ENCODE measurements around the gene ANKRD2.

The ANKRD2 gene

GRCh38 chr10:97567891-97568290, 4.7 kb upstream of the ANKRD2 start:
- no peak for TF ChIP-seq CTCF (conservative IDR thresholded peaks at IDR 0.05; ENCODE audit: control insufficient read depth, insufficient read depth, low read depth, low read length)
- DNase-seq (ENCODE audit: low read depth): no peak
- H3K4me3 ChIP-seq (ENCODE audit: control insufficient read depth, low read depth, low read length): no peak overlapping the region

GRCh38 chr10:97570146-97570788, 2.3 kb upstream of the ANKRD2 start:
- no peak for TF ChIP-seq CTCF (conservative IDR thresholded peaks at IDR 0.05; ENCODE audit: control insufficient read depth, insufficient read depth, low read depth, low read length)
- DNase-seq (ENCODE audit: low read depth): no peak
- no peak overlapping the region for H3K4me3 ChIP-seq (ENCODE audit: control insufficient read depth, low read depth, low read length)

- TF ChIP-seq CTCF (conservative IDR thresholded peaks at IDR 0.05; ENCODE audit: control insufficient read depth, insufficient read depth, low read depth, low read length): no peak
- no peak for DNase-seq (ENCODE audit: low read depth)
- H3K4me3 ChIP-seq (ENCODE audit: control insufficient read depth, low read depth, low read length): no peak overlapping the region
Observed at GRCh38 chr10:97570789-97571471, 1.6 kb upstream of the ANKRD2 start.

GRCh38 chr10:97571622-97572021, 957 bp upstream of the ANKRD2 start:
- DNase-seq (ENCODE audit: low read depth): no peak
- TF ChIP-seq CTCF (conservative IDR thresholded peaks at IDR 0.05; ENCODE audit: control insufficient read depth, insufficient read depth, low read depth, low read length): no peak
- H3K4me3 ChIP-seq (ENCODE audit: control insufficient read depth, low read depth, low read length): no peak overlapping the region

- no peak overlapping the region for H3K4me3 ChIP-seq (ENCODE audit: control insufficient read depth, low read depth, low read length)
- no peak for DNase-seq (ENCODE audit: low read depth)
- TF ChIP-seq CTCF (conservative IDR thresholded peaks at IDR 0.05; ENCODE audit: control insufficient read depth, insufficient read depth, low read depth, low read length): no peak
Observed at GRCh38 chr10:97573021-97573420, 442 bp downstream of the ANKRD2 start.

- no peak for DNase-seq (ENCODE audit: low read depth)
- H3K4me3 ChIP-seq (ENCODE audit: control insufficient read depth, low read depth, low read length): no peak overlapping the region
- no peak for TF ChIP-seq CTCF (conservative IDR thresholded peaks at IDR 0.05; ENCODE audit: control insufficient read depth, insufficient read depth, low read depth, low read length)
Observed at GRCh38 chr10:97573672-97574071, 1.1 kb downstream of the ANKRD2 start.
